Activated T-helper 1 cell treated with anti-CD3 and anti-CD28 coated beads, Interleukin-2, amount 50 U/mL, for 16 hours (primary cell): ENCODE measurements around the gene LRRC70.

Experiments
- DNase-seq, 2 donors: peaks; one replicate each; pipeline ENCODE4 v3.0.0-alpha.2; 2020; ENCODE audit warnings: low read depth in 1 of 2, low spot score in 1 of 2

Gene LRRC70

DNA sequence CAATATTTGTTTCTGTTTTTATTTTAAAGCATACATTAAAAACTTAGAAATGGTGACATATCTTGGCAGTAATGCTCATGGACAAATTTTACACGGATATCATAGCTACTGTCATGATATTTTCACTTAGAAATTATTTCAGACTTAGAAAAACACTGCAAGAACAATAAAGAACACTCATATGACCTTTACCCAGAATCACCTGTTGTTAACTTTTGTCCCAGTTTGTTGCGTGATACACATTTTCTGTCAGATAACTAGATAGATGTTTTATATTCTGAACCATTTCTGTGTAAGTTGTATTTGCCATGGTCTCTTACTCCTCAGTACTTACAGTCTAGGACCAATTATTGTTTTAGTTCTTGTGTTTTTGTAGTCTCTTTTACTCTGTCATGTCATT, 3.6 kb upstream of the LRRC70 start:
- no peak for DNase-seq

DNA sequence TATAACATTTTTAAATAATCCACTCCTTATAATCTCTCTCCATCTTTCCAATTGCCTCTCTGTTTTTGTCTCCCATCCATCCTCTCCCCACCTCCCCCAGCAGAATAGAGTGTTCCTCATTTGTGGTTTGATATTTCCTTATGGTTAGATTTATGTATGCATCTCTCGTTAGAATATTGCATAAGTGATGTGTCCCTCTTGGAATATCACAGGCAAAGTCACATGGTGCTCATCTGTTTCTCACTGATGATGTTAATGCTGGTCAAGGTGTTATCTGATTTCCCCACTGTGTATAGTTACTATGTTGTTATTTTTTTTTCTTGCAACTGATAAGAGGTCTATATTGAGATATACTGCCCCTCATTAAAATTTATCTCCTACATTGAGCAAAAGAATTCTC, 3.1 kb upstream of the LRRC70 start:
- no peak for DNase-seq

DNA sequence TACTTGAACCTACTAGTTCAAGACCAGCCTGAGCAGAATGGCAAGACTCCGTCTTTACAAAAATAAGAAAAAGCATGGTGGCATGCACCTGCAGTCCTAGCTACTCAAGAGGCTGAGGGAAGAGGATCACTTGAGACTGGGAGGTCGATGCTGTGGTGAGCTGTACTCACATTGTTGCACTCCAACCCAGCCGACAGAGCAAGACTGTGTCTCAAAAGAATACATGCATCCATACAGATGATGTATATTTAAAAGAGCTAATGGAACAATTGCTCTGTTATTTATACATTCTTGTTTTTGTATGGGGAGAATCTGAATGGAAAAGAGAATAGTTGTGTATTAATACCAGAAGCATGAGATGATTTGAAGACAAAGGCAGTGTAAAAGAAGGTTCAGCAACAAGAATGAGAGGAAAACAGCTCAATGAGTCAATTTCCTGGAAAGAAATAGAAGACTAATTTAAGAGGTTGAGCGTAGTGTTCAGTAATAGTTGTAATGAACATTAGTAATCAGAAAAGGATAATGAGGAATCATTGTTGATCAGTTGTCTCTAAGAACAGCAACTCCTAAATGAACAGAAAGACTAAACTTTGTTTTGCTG, 1.9 kb upstream of the LRRC70 start:
- DNase-seq, result no peak

DNA sequence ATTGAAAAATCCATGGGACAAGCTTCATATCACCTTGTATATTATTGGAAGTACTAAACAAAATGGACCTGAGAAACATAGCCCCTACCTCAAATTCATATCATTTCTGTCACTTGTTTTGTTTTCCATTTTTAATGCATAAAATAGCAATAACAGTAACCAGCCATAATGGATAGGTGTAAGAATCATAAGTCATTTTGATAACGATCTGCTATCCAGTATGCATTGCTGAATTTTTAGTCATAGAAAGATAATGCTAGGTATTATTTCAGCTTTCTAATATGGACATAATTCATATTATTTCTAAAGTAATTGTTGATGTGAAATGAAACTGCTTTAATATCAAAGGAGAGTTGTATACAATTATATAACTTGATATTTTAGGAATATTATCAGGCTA, 1.1 kb upstream of the LRRC70 start:
- DNase-seq, result no peak

DNA sequence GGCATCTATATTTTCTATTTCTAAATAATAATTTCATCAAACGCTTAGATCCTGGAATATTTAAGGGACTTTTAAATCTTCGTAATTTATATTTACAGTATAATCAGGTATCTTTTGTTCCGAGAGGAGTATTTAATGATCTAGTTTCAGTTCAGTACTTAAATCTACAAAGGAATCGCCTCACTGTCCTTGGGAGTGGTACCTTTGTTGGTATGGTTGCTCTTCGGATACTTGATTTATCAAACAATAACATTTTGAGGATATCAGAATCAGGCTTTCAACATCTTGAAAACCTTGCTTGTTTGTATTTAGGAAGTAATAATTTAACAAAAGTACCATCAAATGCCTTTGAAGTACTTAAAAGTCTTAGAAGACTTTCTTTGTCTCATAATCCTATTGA, 1.1 kb downstream of the LRRC70 start:
- no peak for DNase-seq

DNA sequence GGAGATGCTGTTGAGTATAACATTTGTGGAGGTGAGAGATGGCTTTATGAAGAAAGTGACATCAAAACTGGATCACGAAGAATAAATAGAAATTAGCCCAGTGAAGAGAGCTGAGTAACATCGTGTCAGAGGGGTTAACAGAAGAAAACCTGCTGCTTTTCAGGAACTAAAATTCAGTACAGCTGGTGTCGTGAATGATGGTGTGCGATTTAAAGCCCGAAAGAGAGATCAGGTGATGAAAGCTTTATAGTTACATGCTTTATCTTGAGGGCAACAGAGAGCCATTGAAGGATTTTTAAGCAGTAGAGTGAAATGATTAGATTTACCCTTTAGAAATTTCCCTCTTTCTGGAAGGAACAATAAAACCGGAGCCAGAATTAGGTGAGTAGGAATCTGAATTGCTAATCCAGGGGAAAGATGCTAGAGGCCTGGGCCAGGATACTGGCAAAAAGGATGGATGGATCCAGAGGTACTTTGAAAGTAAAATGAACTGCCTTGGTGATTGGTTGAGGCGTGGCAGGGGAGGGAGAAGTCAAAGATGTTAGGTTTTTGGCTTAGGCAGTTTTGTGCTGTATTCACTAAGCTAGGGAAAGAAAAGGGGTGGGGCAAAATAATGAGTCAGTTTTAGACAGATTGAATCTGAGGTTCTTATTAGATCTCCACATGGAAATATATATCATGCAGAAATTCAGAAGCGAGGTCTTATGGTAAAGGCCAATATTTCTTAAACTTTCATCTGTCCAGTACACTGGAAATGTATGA, 3.4 kb downstream of the LRRC70 start:
- DNase-seq, result no peak

DNA sequence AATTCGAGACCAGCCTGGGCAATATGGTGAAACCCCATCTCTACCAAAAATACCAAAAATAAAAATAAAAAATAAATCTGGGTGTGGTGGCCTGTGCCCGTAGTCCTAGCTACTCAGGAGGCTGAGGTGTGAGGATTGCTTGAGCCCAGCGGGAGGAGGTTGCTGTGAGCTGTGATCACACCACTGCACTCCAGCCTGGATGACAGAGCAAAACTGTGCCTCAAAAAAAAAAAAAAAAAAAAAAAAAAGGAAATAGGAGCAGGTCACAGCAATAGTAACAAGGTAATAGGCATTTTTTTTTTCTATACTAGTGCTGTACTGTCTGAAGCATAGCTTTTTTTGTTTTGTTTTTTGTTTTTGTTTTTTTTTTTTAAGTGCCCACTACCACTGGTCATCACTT, 5.8 kb downstream of the LRRC70 start:
- no peak for DNase-seq

DNA sequence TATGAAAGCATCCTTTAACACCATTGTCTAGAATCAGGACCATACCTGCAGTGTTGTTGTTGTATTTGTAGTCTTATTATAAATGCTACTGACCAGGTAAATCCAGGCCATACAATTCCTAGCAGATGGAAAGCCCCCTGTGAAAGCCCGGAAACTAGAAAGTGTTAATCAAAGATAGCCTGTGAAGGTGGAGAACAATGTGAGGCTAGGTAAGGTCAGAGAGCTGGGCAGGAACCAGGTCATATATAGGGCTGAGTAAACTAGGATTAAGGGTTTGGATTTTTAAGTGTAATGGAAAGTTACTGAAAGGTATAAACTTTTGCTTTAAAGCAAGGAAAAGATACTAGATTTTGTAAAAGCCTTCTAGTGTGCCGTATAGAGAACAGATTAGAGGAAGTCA, 6.7 kb downstream of the LRRC70 start:
- no peak for DNase-seq

DNA sequence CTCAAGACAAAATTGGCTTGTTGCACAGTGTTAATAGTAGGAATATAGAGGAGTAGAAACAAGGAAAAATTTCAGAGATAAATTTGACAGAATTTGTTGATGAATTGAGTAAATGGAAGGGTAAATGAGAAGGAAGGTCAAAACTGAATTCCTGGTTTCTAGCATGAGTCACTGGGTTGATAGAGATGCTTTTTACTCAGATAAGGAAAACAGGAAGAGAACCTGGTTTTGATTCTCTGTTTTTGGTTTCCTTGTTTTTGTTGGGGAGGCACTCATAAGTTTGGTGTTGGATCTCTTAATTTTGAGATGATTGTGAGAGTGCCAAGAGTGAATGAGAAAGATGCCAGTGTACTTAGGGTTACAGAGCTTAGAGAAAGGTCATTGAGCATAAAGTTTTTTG, 7.1 kb downstream of the LRRC70 start:
- DNase-seq, result no peak

DNA sequence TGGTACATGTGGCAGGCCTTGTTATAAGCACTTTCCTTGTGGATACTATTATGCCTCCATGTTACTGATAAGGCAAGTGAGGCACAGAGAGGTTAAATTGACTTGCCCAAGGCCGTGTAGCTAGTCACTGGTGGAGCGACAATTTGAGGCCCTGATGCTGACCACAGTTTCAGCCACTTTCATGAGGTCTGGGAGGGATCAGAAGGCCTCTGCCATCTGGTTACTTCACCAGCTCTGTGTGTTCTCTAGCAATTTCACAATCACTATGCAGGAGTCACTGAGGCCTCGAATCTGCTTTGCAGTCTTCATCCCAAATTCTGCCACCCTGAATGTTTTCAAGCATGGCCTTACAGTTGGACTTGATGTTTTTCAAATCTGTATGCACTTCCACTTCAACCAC, 9.1 kb downstream of the LRRC70 start:
- no peak for DNase-seq

DNA sequence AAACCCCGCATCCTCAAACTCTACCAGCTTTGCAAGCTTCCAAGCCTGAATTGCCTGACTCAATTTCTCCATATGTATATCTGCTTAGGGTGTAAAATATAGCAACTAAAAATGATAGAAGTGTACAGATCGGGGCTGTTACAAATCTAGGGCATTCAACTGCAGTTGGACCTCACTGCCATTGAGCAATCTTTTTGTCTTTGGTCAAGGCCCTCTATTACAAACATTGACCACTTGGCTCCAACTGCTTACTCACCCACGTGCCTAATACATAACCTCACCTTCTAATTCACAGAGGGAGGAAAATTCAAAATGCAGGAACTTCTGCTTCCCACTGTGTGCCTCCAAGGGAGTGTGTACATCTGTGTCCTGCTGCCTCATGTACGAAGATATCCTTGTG, 10.0 kb downstream of the LRRC70 start:
- DNase-seq, result no peak

DNA sequence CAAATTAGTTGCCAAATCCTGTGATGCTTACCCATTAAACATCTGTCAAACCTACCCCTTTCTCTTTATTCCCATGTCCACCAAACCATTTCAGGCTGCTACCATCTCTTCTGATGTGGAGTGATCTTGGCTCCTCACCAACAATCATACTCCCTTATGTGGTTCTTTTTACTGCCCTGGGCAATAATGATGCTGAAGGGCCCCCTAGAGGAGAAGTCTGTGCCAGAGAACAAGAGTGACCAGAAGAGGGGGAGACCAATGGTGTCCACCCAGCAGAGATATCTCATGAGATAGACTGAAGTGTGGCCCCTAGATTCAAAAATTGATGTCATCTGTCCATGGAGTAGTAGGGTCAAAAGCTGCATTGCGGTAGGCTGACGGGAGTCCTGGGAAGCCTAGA, 10.9 kb downstream of the LRRC70 start:
- DNase-seq, result no peak

DNA sequence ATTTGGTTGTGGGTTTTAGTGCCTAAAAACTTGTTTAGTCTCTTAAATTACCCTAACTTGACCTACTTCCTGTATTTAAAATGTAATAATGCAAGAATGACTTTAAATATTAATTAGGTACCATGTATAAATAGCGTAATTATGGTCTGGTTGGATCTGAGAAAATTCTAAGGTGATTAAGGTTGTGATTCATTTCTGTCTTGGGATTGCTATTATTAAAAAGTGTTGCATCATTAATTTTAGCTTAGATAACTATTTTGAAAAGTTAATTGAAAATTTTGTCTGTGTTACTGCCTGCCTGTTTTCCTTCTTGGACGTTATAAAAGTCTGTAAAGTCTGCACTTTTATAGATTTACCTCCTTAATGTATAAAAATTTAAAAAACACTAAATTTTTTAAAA, 11.8 kb downstream of the LRRC70 start:
- no peak for DNase-seq

DNA sequence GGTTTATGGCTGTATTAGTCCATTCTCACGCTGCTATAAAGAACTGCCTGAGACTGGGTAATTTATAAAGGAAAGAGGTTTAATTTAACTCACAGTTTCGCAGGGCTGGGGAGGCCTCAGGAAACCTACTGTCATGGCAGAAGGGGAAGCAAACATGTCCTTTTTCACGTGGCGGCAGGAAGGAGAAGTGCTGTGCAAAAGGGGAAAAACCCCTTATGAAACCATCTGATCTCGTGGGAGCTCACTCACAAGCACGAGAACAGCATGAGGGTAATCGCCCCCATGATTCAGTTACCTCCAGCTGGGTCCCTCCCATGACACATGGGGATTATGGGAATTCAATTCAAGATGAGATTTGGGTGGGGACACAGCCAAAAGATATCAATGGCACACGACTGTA, 13.9 kb downstream of the LRRC70 start:
- DNase-seq, result no peak

DNA sequence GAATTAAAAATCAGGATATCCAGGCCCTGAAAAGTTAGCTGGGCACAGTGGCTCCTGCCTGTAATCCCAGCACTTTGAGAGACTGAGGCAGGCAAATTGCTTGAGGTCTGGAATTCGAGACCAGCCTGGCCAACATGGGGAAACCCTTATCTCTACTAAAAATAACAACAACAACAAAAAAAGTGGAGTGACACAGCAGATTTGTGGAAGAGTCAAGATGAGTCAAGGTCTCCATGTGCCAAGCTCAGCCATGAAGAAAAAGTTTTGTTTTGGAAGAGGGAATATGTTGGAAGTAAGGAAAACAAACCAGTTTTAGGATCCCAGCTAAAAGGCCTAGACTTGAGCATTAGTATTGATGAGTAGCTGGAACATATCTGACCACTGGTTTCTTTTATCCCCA, 14.7 kb downstream of the LRRC70 start:
- DNase-seq, result no peak

DNA sequence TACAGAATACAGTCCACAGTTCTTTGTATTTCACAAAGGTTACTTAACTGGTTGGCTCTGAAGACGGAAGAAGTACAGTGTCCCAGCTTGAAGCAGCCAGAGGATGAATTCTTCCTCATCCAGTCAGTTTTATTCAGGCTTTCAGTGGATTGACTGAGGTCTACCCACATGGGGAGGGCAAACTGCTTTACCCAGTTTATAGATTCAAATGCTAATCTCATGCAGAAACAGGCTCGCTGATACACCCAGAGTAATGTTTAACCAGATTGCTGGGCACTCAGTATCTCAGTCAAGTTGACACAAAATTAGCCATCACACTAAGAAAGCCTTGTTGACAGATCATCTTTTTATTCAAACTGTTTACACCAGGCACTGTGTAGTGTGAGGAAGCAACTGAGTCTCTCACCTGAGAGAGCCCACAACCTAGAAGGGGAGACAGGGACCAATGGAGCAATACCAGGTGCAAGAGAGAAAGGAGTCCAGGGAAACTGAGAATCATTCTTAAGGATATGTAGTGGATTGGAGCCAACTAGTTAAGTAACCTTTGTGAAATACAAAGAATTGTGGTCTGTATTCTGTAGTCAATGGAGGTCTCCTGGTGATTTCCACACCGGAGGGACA, 15.9 kb downstream of the LRRC70 start:
- no peak for DNase-seq

DNA sequence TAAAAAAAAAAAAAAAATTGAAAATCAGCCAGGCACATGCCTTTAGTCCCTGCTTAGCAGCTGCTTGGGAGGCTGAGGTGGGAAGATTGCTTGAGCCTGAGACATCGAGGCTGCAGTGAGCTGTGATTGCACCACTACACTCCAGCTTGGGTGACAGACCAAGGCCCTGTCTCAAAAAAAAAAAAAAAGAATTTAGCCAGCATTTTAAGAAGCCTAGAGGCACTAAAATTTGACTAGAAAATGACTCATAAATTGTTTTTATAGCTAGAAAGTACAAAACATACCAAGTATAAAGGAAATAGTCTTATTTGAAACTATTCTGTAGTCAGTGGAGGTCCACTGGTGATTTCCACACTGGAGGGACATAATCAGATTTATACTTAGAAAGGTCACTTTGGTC, 17.5 kb downstream of the LRRC70 start:
- no peak for DNase-seq

DNA sequence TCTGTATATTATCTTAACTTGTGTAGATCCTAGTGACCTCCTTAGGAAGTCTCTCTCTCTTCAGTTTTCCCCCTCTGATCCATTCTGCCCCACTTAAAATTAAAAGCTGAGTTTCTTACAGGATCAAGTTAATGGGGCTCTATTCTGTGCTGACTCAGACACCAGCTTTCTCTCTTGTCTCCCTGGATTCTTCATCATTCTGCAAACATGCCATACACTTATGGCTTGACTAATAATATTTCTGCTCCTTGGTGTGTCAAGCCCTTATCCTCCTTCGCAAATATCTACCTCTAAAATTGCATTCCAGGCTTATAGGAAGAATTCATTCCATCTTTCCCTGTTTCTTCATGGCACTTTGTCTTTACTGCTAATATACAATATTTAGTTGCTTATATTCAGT, 18.1 kb downstream of the LRRC70 start:
- no peak for DNase-seq

DNA sequence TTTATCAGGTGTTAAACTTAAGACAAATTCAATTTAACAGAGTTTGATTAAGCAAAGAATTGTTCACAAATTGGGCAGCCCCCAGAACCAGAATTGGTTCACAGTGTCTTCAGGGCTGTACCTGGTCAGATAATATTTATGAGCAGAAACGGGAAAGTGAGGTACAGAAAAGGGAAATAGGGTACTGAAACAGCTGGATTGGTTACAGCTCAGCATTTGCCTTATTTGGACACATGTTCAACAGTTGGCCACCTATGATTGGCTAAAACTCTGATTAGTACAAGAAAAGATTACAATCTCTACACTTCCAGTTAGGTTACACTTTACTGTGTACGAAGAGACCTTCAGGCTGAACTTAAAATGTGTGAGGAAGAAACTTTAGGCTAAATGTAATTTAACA, 18.7 kb downstream of the LRRC70 start:
- DNase-seq, result no peak

DNA sequence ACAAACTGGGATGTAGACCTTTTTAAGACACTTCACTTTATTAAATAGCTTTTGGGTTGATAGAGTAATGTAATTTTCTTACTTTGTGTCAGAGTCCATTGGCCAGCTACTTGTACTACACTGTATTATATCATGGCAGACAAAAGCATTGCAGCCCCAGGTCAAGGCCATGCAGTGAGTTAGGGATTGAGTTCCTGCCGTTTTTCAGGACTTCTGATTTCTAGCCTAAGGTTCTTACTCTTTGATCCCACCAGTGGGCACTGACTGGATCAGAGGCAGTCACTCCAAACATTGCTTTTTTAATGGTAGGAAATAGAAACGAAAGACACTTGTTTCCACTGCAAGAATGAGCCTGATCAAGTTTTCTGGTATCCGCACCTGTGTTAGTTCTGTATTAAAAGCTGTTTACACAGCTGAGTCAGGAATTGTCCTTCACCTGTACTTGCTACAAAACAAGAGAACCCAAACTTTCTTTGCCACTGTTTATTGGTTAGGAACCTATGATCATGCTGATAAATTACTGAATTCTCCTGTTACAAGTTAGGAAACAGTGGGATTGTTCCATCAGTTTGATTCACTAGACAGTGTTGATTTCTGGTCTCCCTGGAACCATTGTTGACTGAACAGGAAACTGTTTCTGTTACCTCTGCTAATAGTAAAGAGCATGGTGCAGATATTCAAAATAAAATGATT, 22.1 kb downstream of the LRRC70 start:
- DNase-seq, result no peak

DNA sequence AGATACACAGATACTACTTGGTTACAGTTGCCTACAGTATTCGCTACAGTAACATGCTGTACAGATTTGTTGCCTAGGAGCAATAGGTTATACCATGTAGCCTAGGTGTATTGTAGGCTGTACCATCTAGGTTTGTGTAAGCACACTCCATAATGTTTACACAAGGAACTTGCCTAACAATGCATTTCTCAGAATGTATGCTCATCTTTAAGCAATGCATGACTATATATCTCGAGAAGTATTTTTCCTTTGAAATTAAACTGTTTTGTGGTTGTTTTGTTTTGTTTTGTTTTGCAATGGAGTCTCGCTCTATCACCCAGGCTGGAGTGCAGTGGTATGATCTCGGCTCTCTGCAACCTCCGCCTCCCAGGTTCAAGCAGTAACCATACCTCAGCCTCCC, 25.3 kb downstream of the LRRC70 start:
- no peak for DNase-seq

DNA sequence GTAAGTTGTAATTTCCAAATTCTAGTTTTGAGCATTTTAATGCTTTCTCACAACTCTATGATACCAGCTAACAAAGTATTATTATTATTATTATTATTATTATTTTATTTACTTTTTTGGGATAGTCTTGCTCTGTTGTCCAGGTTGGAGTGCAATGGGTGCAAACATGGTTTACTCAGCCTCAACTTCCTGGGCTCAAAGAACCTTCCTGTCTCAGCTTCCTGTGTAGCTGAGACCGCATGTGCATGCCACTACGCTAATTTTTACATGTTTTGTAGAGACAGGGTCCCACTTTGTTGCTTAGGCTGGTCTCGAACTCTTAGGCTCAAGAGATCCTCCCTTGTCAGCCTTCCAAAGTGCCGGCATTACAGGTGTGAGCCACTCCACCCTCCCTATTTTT, 27.0 kb downstream of the LRRC70 start:
- no peak for DNase-seq
